Neural cell (in vitro differentiated cells): ENCODE data around the gene MGME1. TPM values are rescaled to one million over a fixed set of nuclear protein-coding genes. Genes with fewer than 3 reads are reported as not detected.

Experiments used
- H2AFZ ChIP-seq: fragments of 200-600, 300-800 bp; sonication (generic), shearing (Covaris generic); 2 replicates; pipeline ENCODE4 v1.6.0; 2014; ENCODE audit warnings: low read depth, mild to moderate bottlenecking, antibody characterized with exemption, low read length, moderate library complexity
- H3F3A ChIP-seq: fragments of 200-600 bp; shearing (Covaris generic); 2 replicates; pipeline ENCODE4 v1.6.1; 2016; ENCODE audit warnings: mild to moderate bottlenecking, moderate library complexity, mixed read lengths, antibody characterized with exemption, low read length; ENCODE audit not compliant: insufficient read depth, poor library complexity, severe bottlenecking
- H3K27ac ChIP-seq: fragments of 200-600, 300-800 bp; sonication (generic), shearing (Covaris generic); 2 replicates; pipeline ENCODE4 v1.5.1; 2014; ENCODE audit warnings: mild to moderate bottlenecking, low read length, moderate library complexity
- H3K27me3 ChIP-seq: fragments of 300-800, 200-600 bp; sonication (generic), shearing (Covaris generic); 2 replicates; pipeline ENCODE4 v1.6.0; 2014; ENCODE audit warnings: mild to moderate bottlenecking, low read depth, low read length, moderate library complexity; ENCODE audit not compliant: insufficient read depth
- H3K36me3 ChIP-seq: fragments of 300-800, 200-600 bp; sonication (generic), shearing (Covaris generic); 2 replicates; pipeline ENCODE4 v1.5.1; 2014; ENCODE audit warnings: mild to moderate bottlenecking, antibody characterized with exemption, low read length, moderate library complexity; ENCODE audit not compliant: insufficient read depth
- H3K4me2 ChIP-seq: fragments of 300-800, 200-600 bp; sonication (generic), shearing (Covaris generic); 2 replicates; pipeline ENCODE4 v1.6.0; 2014; ENCODE audit warnings: mild to moderate bottlenecking, low read length
- H3K4me3 ChIP-seq: fragments of 300-800, 200-600 bp; sonication (generic), shearing (Covaris generic); 2 replicates; pipeline ENCODE4 v1.5.1; 2014; ENCODE audit warnings: mild to moderate bottlenecking, low read length, moderate library complexity
- H3K79me2 ChIP-seq: fragments of 200-600 bp; shearing (Covaris generic); replicated peaks from 2 replicates; pipeline ENCODE4 v1.6.0; 2014; ENCODE audit warnings: mild to moderate bottlenecking, low read length, moderate library complexity; ENCODE audit not compliant: insufficient read depth
- H3K9ac ChIP-seq: fragments of 300-800, 200-600 bp; sonication (generic), shearing (Covaris generic); 2 replicates; pipeline ENCODE4 v1.6.1; 2016; ENCODE audit warnings: mild to moderate bottlenecking, low read length, mixed read lengths
- H3K9me2 ChIP-seq: fragments of 200-600 bp; shearing (Covaris generic); 2 replicates; pipeline ENCODE4 v1.6.1; 2016; ENCODE audit warnings: mild to moderate bottlenecking, low read length, mixed read lengths; ENCODE audit not compliant: insufficient read depth
- H3K9me3 ChIP-seq: fragments of 200-600, 300-800 bp; sonication (generic), shearing (Covaris generic); 2 replicates; pipeline ENCODE4 v1.6.1; 2016; ENCODE audit warnings: mild to moderate bottlenecking, mixed run types, low read length, moderate library complexity, mixed read lengths
- H4K20me1 ChIP-seq: fragments of 200-600 bp; shearing (Covaris generic); 2 replicates; pipeline ENCODE4 v1.6.1; 2016; ENCODE audit warnings: mild to moderate bottlenecking, mixed run types; ENCODE audit not compliant: insufficient read depth
- CTCF ChIP-seq: fragments of 450-650 bp; IDR thresholded peaks from 2 replicates; pipeline ENCODE4 v1.5.1; 2014; ENCODE audit warnings: antibody characterized with exemption, mild to moderate bottlenecking, moderate library complexity; ENCODE audit not compliant: poor library complexity, severe bottlenecking
- EP300 ChIP-seq: fragments of 450-650 bp; conservative IDR thresholded peaks from 2 replicates; pipeline ENCODE4 v1.6.1; 2014; ENCODE audit warnings: antibody characterized with exemption, mild to moderate bottlenecking, moderate library complexity; ENCODE audit not compliant: poor library complexity, severe bottlenecking
- EZH2 ChIP-seq: fragments of 200-600, 300-800 bp; shearing (Covaris generic), sonication (generic); IDR thresholded peaks from 2 replicates; pipeline ENCODE4 v1.6.1; 2014; ENCODE audit warnings: antibody characterized with exemption, low read length, borderline replicate concordance, mild to moderate bottlenecking; ENCODE audit not compliant: insufficient read depth, poor library complexity, severe bottlenecking
- MXI1 ChIP-seq: fragments of 450-650 bp; conservative IDR thresholded peaks from 2 replicates; pipeline ENCODE4 v1.6.1; 2014; ENCODE audit warnings: antibody characterized with exemption, mild to moderate bottlenecking; ENCODE audit not compliant: poor library complexity, severe bottlenecking
- POLR2AphosphoS5 ChIP-seq: IDR thresholded peaks from 2 replicates; pipeline ENCODE4 v1.6.1; 2012
- RAD21 ChIP-seq: fragments of 450-650 bp; conservative IDR thresholded peaks from 2 replicates; pipeline ENCODE4 v1.6.1; 2014; ENCODE audit warnings: antibody characterized with exemption, mild to moderate bottlenecking, moderate library complexity
- REST ChIP-seq: IDR thresholded peaks from 2 replicates; pipeline ENCODE4 v1.6.1; 2012; ENCODE audit warnings: borderline replicate concordance
- SMC3 ChIP-seq: fragments of 450-650 bp; conservative IDR thresholded peaks from 2 replicates; pipeline ENCODE4 v1.6.1; 2014; ENCODE audit warnings: antibody characterized with exemption, mild to moderate bottlenecking, moderate library complexity; ENCODE audit not compliant: poor library complexity
- TAF1 ChIP-seq: IDR thresholded peaks from 2 replicates; pipeline ENCODE4 v1.6.1; 2012; ENCODE audit warnings: low read depth
- polyA plus RNA-seq: library from polyadenylated mRNA; depleted of rRNA; stranded (reverse); fragments of >200 nt; gene quantifications from 2 replicates; pipeline ENCODE4 v1.2.3, GENCODE V29; 2014

The MGME1 gene
- polyA plus RNA-seq, 1 donor from 2014 or later = 7.0 TPM

DNA sequence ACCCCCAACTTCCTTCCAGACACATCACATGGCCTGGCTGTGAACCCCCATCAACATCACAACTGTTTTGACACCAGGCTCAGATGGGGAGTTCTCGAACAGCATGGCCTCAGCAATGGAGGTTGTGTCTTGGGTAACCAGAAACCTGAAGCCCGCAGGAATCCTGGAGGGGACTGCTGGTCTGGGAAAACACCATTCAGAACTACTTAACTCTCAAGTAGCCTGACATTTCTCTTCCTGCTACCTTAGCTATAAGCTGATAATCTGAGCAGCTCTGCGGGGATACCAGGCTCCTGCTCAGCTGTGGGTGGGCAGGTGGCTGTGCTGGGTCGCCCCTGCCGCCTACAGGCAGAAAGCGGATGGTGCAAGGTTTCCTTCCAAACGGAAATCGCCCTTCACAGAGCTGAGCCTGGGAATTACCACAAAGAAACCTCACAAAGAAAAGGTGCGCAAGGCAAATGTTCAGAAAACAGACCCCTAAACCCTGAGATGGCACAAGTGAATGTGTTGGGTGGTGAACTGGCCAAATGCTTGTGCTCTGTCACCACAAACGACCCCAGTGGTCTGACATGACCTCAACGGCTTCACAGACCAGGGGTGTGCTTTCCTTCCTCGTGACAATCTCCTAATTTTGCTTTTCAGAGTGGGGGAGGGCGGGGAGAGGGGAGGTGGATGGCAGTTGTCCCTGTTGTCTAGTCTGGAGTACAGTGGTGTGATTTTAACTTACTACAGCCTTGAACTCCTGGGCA is 29.8 kb upstream of the MGME1 start:
- Histone ChIP-seq H3K36me3 (no peaks in the 10 kb centered on the region), H3K27me3 (no peaks in the 10 kb centered on the region), H3K4me3 (no peak overlapping the region), H3K9me2 (no peaks in the 10 kb centered on the region), H3K9me3 (no peaks in the 10 kb centered on the region), H4K20me1 (no peaks in the 10 kb centered on the region), H3F3A (no peaks in the 10 kb centered on the region), H3K9ac (no peak overlapping the region), H3K79me2 (no peaks in the 10 kb centered on the region), H3K27ac (no peak overlapping the region), H2AFZ (no peak overlapping the region), H3K4me2 (no peak overlapping the region)
- TF ChIP-seq RAD21 = peak; percentile 92
- peak; percentile 90 for TF ChIP-seq SMC3
- TF ChIP-seq CTCF = peak; percentile 93
- TF ChIP-seq REST = no peak

GRCh38 chr20:17939622-17940223 is 29.1 kb upstream of the MGME1 start:
- no peak overlapping the region for H3K27ac ChIP-seq
- no peak overlapping the region for H2AFZ ChIP-seq
- no peaks in the 10 kb centered on the region for H3K79me2 ChIP-seq
- no peak overlapping the region for H3K9ac ChIP-seq
- no peaks in the 10 kb centered on the region for H3F3A ChIP-seq
- H3K9me3 ChIP-seq = no peaks in the 10 kb centered on the region
- H3K4me3 ChIP-seq = no peak overlapping the region
- no peaks in the 10 kb centered on the region for H3K36me3 ChIP-seq
- H3K4me2 ChIP-seq = no peak overlapping the region
- TF ChIP-seq EP300 = no peak
- TF ChIP-seq REST = no peak
- no peak for TF ChIP-seq POLR2AphosphoS5
- TF ChIP-seq RAD21 = no peak
- TF ChIP-seq CTCF = no peak
- TF ChIP-seq MXI1 = no peak
- no peak for TF ChIP-seq EZH2
- no peak for TF ChIP-seq SMC3
- no peak for TF ChIP-seq TAF1
- no peaks in the 10 kb centered on the region for H3K27me3 ChIP-seq
- H4K20me1 ChIP-seq = no peaks in the 10 kb centered on the region
- H3K9me2 ChIP-seq = no peaks in the 10 kb centered on the region
